ENCODE results near the gene GALM.
"Not testable (repeated sequence)": the region's sequence is repeated elsewhere in the genome, so short reads cannot be mapped to it uniquely, and the experiment has no call there.

The GALM gene

GRCh38 chr2:38755891-38756290 lies 90.0 kb downstream of the GALM start:
- not testable (repeated sequence) for DNase-seq (ENCODE audit: extremely low read depth in 1 of 2, low read depth in 1 of 2)

GRCh38 chr2:38763228-38763627 lies 97.3 kb downstream of the GALM start:
- no peak for DNase-seq (ENCODE audit: extremely low read depth in 1 of 2, low read depth in 1 of 2)

DNA sequence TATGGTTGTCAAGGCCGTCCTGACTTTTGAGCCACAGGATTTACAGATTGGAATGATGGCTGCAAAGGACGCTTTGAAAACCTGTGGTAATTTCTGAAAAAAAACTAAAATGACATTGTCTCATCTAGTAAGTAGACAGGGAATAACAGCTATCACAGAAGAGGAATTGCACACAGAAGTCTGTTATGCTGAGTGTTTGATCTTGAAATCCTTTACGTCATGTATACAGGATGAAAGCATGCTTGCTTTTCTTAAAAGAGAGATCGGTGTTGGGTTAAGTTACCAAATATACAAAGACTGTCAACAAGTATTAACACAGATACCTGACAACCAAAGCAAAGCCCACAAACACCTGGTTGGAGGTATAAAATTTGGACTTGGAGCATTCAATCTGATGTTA lies 97.8 kb downstream of the GALM start:
- no peak for DNase-seq (ENCODE audit: extremely low read depth in 1 of 2, low read depth in 1 of 2)

DNA sequence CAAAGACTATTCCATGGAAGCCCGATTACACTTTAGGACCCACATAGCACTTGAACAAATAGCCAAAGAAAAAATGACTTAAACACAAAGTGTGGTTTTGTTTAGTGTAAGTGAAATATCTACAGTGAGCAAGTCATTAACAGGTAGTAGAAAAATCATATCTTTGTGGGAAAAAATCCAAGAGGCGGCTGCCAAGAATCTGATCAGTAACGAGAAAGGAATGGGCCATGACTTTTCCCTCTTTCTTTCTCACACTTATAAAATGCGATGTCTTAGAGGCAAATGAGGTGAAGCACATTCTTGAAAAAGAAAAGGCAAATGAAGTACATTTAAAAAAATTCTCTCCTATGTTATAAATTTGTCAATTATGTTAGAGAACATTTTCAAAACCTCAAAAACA lies 99.2 kb downstream of the GALM start:
- DNase-seq (ENCODE audit: extremely low read depth in 1 of 2, low read depth in 1 of 2): no peak

- no peak for DNase-seq (ENCODE audit: extremely low read depth in 1 of 2, low read depth in 1 of 2)
Measured at GRCh38 chr2:38765551-38765950, 99.6 kb downstream of the GALM start.

GRCh38 chr2:38771632-38772031 lies 105.7 kb downstream of the GALM start:
- no peak for DNase-seq (ENCODE audit: extremely low read depth in 1 of 2, low read depth in 1 of 2)

GRCh38 chr2:38775097-38775920 lies 109.4 kb downstream of the GALM start:
- no peak for DNase-seq (ENCODE audit: extremely low read depth in 1 of 2, low read depth in 1 of 2)

GRCh38 chr2:38775921-38776225 lies 110.0 kb downstream of the GALM start:
- no peak for DNase-seq (ENCODE audit: extremely low read depth in 1 of 2, low read depth in 1 of 2)

DNA sequence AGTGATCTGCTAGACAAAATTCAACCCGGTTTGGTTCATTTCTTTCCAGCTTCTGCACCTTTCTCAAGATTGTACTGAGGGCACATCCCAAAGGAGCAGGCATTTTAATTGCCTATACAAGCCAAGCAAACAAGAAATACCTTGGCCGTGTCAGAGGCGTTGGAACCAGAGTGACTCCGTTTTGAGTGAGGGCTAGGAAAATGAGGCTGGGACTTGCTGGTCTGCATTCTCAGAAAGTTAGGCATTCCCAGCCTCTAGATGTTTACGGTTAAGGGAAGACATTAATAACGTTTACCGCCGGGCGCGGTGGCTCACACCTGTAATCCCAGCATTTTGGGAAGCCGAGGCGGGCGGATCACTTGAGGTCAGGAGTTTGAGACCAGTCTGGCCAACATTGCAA lies 110.6 kb downstream of the GALM start:
- DNase-seq (ENCODE audit: extremely low read depth in 1 of 2, low read depth in 1 of 2): no peak

- no peak for DNase-seq (ENCODE audit: extremely low read depth in 1 of 2, low read depth in 1 of 2)
Measured at GRCh38 chr2:38778687-38779082, 112.8 kb downstream of the GALM start.

- no peak for DNase-seq (ENCODE audit: extremely low read depth in 1 of 2, low read depth in 1 of 2)
Measured at GRCh38 chr2:38783586-38783985, 117.7 kb downstream of the GALM start.

Measured in activated CD8-positive, alpha-beta memory T cell treated with anti-CD3 and anti-CD28 coated beads for 1 hour (primary cell).